Airway epithelial cell (primary cell): Measurements from ENCODE around the gene ITGB3BP. TPM values are rescaled to one million over a fixed set of nuclear protein-coding genes. Genes with fewer than 3 reads are reported as not detected.

Source experiments
- total RNA-seq: library from RNA; depleted of rRNA; stranded (reverse); fragments of >200 nt; gene quantifications from 2 replicates; pipeline ENCODE4 v1.2.3, GENCODE V29; 2015

Gene ITGB3BP
- total RNA-seq: 15.4 and 24.0 TPM in 2 replicates

GRCh38 chr1:63522891-63523728, at the start of gene ITGB3BP, which contains the start of gene EFCAB7:
Gene ITGB3BP (minus strand): TSS chr1:63523225. CDS start chr1:63523133, 92 bp downstream.
Gene EFCAB7 (plus strand): TSS chr1:63523525. CDS start chr1:63525573, 2,048 bp downstream.

Other genes starting within 250 kb of the ITGB3BP start
- gene FOXD3, start 200.7 kb downstream of the ITGB3BP start, total RNA-seq: not detected in 2 replicates
- 7.7 and 14.4 TPM in 2 replicates for gene ALG6, start 155.6 kb downstream of the ITGB3BP start, total RNA-seq
- 2.0 and 3.4 TPM in 2 replicates for gene EFCAB7, start 300 bp upstream of the ITGB3BP start, total RNA-seq
- gene PGM1, start 70.2 kb upstream of the ITGB3BP start, total RNA-seq: 58.7 and 61.6 TPM in 2 replicates